Activated B cell treated with CpG ODN at 0.5 μM for 24 hours (primary cell): ENCODE results near the gene GNAZ. TPM values are rescaled to one million over a fixed set of nuclear protein-coding genes. Genes with fewer than 3 reads are reported as not detected.
A peak's percentile ranks its signal among the peaks of the same experiment; 100 is the strongest.

Source experiments
- ATAC-seq: fragments of 200-7000 bp; cut with Tn5 transposase; one replicate; pipeline ENCODE4 v1.10.0; 2021; ENCODE audit warnings: low read depth, mild to moderate bottlenecking, moderate library complexity
- CTCF ChIA-PET: fragments of 350-600 bp; sonication (Branson Sonifier 250); formaldehyde crosslinking; loops from one replicate; lab custom pipeline; 2021; ENCODE audit warnings: antibody characterized with exemption; lab: Charles Lee
- POLR2A ChIA-PET: fragments of 350-600 bp; sonication (Branson Sonifier 250); formaldehyde crosslinking; loops from one replicate; lab custom pipeline; 2021; ENCODE audit warnings: antibody characterized with exemption; lab: Charles Lee
- DNase-seq: peaks from one replicate; pipeline ENCODE4 v3.0.0; 2022
- H3K27ac Mint-ChIP-seq: one replicate; pipeline ENCODE4 v1.8.0; 2020; ENCODE audit warnings: mixed read lengths
- H3K27me3 Mint-ChIP-seq: one replicate; pipeline ENCODE4 v1.8.0; 2021; ENCODE audit warnings: mixed read lengths
- H3K36me3 Mint-ChIP-seq: one replicate; pipeline ENCODE4 v1.8.0; 2021; ENCODE audit warnings: low read depth, mixed read lengths
- H3K4me1 Mint-ChIP-seq: one replicate; pipeline ENCODE4 v1.8.0; 2021; ENCODE audit warnings: mixed read lengths
- H3K4me3 Mint-ChIP-seq: one replicate; pipeline ENCODE4 v1.8.0; 2020; ENCODE audit warnings: mild to moderate bottlenecking, mixed read lengths
- H3K9me3 Mint-ChIP-seq: one replicate; pipeline ENCODE4 v1.8.0; 2020; ENCODE audit warnings: mixed read lengths
- CTCF ChIP-seq: fragments of 200-600 bp; IDR thresholded peaks from one replicate; pipeline ENCODE4 v1.8.0; 2022; ENCODE audit warnings: antibody characterized with exemption, mild to moderate bottlenecking
- intact Hi-C: fragments of 100-400 bp; cut with micrococcal nuclease; formaldehyde crosslinking; loops from one replicate; pipeline ENCODE4 v1.15.1; 2024
- total RNA-seq: library from RNA; stranded (reverse); gene quantifications from 2 replicates; pipeline ENCODE4 v1.2.3, GENCODE V29; 2022

Gene GNAZ
- total RNA-seq, 1 donor from 2014 or later: 12.2 TPM

GRCh38 chr22:23053912-23054530, 16.3 kb upstream of the GNAZ start:
- Mint-ChIP-seq H3K4me1 (peaks cover 34% of the 10 kb centered on the region), H3K27me3 (no peaks in the 10 kb centered on the region), H3K36me3 (no peaks in the 10 kb centered on the region), H3K9me3 (peaks cover 5% of the 10 kb centered on the region), H3K4me3 (no peak overlapping the region), H3K27ac (peak overlapping the region; percentile 83)
- intact Hi-C loops: loop anchor here (1.0 to 2.0 kb wide), 2 partner anchors 16 to 17 kb away; partner anchors contain the start of gene GNAZ
- ATAC-seq (no peak), DNase-seq (no peak)
- ChIA-PET POLR2A (no interaction called here), CTCF (no interaction called here)
- no peak for TF ChIP-seq CTCF

GRCh38 chr22:23054531-23055257, 15.6 kb upstream of the GNAZ start:
- ChIA-PET POLR2A (interaction anchor here (0.7 to 1.1 kb wide), 2 partner anchors 15 to 19 kb away, joined by 4 to 5 read pairs; partner anchors contain the start of gene GNAZ), CTCF (interaction anchor here (1.0 kb wide), 1 partner anchor 8 kb away, joined by 3 read pairs; no protein-coding TSS in a partner anchor)
- H3K4me1 Mint-ChIP-seq: peaks cover 38% of the 10 kb centered on the region
- H3K27me3 Mint-ChIP-seq: no peaks in the 10 kb centered on the region
- DNase-seq (peak; percentile 21), ATAC-seq (peak; percentile 86)
- H3K36me3 Mint-ChIP-seq: no peaks in the 10 kb centered on the region
- H3K9me3 Mint-ChIP-seq: peaks cover 5% of the 10 kb centered on the region
- H3K4me3 Mint-ChIP-seq: peak overlapping the region; percentile 64
- H3K27ac Mint-ChIP-seq: peak overlapping the region; percentile 83
- intact Hi-C loops: loop anchor here (1.0 to 2.0 kb wide), 2 partner anchors 16 to 18 kb away; partner anchors contain the start of gene GNAZ
- no peak for TF ChIP-seq CTCF

- Mint-ChIP-seq H3K9me3 (peaks cover 5% of the 10 kb centered on the region), H3K4me1 (peaks cover 35% of the 10 kb centered on the region), H3K27ac (no peak overlapping the region), H3K27me3 (peaks cover 1% of the 10 kb centered on the region), H3K4me3 (no peak overlapping the region), H3K36me3 (no peaks in the 10 kb centered on the region)
- CTCF ChIA-PET: interaction anchor here (1.0 kb wide), 1 partner anchor 9 kb away, joined by 3 read pairs; no protein-coding TSS in a partner anchor
- ATAC-seq: no peak
- intact Hi-C loops: loop anchor here (2.0 kb wide), 1 partner anchor 19 kb away; no protein-coding TSS in a partner anchor
- POLR2A ChIA-PET: interaction anchor here (0.7 to 1.1 kb wide), 2 partner anchors 14 to 20 kb away, joined by 4 to 5 read pairs; partner anchors contain the start of gene GNAZ
- DNase-seq: peak; percentile 4
- TF ChIP-seq CTCF: no peak
Observed at GRCh38 chr22:23055449-23056179, 14.7 kb upstream of the GNAZ start.

DNA sequence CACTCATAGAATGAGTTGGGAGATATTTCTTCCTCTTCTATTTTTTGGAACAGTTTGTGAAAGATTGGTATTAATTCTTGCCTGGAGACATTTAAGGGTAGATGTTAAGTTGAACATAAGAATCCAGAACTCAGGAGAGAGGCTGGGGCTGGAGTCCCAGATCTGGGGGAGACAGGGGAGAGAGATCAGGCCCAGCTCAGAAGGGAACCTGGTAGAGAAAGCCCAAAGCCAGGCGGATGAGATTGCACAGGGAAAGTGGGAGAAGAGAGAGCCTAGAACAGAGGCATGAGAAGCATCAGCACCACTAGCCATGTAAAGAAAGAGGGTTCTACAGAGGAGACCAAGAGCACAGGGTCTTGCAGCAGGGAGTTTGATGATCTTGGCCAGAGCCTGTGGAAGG, 13.0 kb upstream of the GNAZ start:
- Mint-ChIP-seq H3K4me1 (peaks cover 31% of the 10 kb centered on the region), H3K27ac (no peak overlapping the region), H3K9me3 (peaks cover 5% of the 10 kb centered on the region), H3K4me3 (no peak overlapping the region), H3K27me3 (peaks cover 2% of the 10 kb centered on the region), H3K36me3 (no peaks in the 10 kb centered on the region)
- no peak for ATAC-seq
- no peak for TF ChIP-seq CTCF
- ChIA-PET CTCF (no interaction called here), POLR2A (no interaction called here)
- no peak for DNase-seq
- intact Hi-C loops: no loop called here
